Muscle layer of duodenum (tissue), 2 donors: ENCODE results near the gene KRT1.
A peak's percentile ranks its signal among the peaks of the same experiment; 100 is the strongest.

Experiments used
- H3K27ac ChIP-seq: one replicate; pipeline ENCODE4 v1.7.0; 2013; ENCODE audit warnings: mild to moderate bottlenecking, low read length
- H3K27me3 ChIP-seq: one replicate; pipeline ENCODE4 v1.7.0; 2013; ENCODE audit warnings: low read depth, mild to moderate bottlenecking, control low read depth, low read length
- H3K36me3 ChIP-seq, 2 donors: one replicate each; pipeline ENCODE4 v1.7.0; 2013; ENCODE audit warnings: low read length in 2 of 2, control low read depth in 1 of 2, mild to moderate bottlenecking in 1 of 2; ENCODE audit not compliant: insufficient read depth in 2 of 2, control insufficient read depth in 1 of 2
- H3K4me1 ChIP-seq, 2 donors: one replicate each; pipeline ENCODE4 v1.7.0; 2013; ENCODE audit warnings: low read length in 2 of 2, mild to moderate bottlenecking in 2 of 2, control low read depth in 1 of 2, moderate library complexity in 1 of 2; ENCODE audit not compliant: insufficient read depth in 2 of 2, control insufficient read depth in 1 of 2
- H3K4me3 ChIP-seq, 2 donors: one replicate each; pipeline ENCODE4 v1.7.0; 2013; ENCODE audit warnings: low read length in 2 of 2, low read depth in 1 of 2, mild to moderate bottlenecking in 1 of 2
- H3K9me3 ChIP-seq, 2 donors: one replicate each; pipeline ENCODE4 v1.7.0; 2013; ENCODE audit warnings: low read length in 2 of 2, control low read depth in 1 of 2, mild to moderate bottlenecking in 1 of 2; ENCODE audit not compliant: control insufficient read depth in 1 of 2
- donor health status: healthy.

The KRT1 gene

DNA sequence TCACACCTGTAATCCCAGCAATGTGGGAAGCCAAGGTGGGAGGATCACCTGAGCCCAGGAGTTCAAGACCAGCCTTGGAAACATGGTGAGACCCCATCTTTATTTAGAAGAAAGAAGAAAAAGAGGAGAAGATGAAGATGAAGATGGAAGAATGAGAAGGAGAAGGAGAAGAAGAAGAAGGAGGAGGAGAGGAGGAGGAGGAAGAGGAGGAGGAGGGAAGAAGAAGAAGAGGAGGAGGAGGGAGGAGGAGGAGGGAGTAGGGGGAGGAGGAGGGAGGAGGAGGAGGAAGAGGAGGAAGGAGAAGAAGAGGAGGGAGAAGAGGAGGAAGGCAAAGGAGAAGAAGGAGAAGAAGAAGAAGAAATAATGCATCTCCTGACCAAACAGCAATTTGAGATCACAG lies 9.0 kb upstream of the KRT1 start:
- peaks cover 0 to 10% of the 10 kb centered on the region in 2 donors for H3K4me1 ChIP-seq
- no peak overlapping the region for H3K27ac ChIP-seq
- H3K9me3 ChIP-seq = no peaks in the 10 kb centered on the region
- H3K4me3 ChIP-seq = no peak overlapping the region
- peaks cover 12% of the 10 kb centered on the region for H3K27me3 ChIP-seq
- H3K36me3 ChIP-seq = no peaks in the 10 kb centered on the region

GRCh38 chr12:52688481-52688880 lies 8.3 kb upstream of the KRT1 start:
- peaks cover 12% of the 10 kb centered on the region for H3K27me3 ChIP-seq
- H3K9me3 ChIP-seq = no peaks in the 10 kb centered on the region
- H3K36me3 ChIP-seq = no peaks in the 10 kb centered on the region
- H3K4me3 ChIP-seq = no peak overlapping the region
- peaks cover 0 to 10% of the 10 kb centered on the region in 2 donors for H3K4me1 ChIP-seq
- H3K27ac ChIP-seq = no peak overlapping the region

DNA sequence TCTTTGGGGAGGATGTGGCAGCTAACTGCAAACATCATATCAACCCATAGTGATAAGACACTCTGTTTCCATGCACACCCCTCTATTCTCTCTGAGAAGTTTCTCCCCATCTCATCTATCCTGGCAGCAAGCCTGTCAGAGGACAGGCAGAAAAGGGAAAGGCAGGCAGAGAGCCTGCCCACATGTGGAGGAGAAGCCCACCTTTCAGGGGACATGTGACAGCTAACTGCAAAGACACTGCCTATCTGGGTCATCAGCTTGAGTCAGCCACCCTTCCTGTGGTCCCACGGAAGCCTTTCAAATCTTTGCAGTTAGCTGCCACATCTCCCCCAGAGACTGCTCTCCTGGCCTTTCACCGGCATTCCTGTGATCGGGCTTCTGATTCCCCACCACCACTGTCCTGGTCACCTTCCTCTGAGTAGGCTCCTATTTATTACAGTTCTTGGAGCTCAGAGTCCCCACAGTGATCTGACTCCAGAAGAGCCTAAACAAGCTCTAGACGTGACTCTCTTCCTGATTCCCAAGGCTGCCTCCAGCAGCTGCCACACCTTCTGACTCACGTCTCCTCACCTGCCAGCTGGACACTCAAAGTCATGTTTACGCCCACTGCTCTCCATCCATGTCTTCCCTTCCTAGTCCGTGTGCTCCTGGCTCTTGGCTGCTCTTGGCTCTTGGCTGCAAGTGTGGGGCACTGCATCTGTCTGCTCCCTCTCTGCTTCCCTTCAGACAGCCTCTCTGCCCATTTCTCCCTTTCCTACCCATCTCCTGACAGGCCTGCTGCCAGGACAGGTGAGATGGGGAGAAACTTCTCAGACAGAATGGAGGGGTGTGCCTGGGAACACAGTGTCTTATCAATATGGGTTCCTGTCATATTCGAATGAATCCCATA lies 7.5 kb upstream of the KRT1 start:
- Histone ChIP-seq H3K27ac (peak overlapping the region; percentile 19), H3K27me3 (peaks cover 12% of the 10 kb centered on the region), H3K4me1 (peaks cover 0 to 13% of the 10 kb centered on the region in 2 donors), H3K4me3 (no peak overlapping the region), H3K9me3 (no peaks in the 10 kb centered on the region), H3K36me3 (no peaks in the 10 kb centered on the region)

DNA sequence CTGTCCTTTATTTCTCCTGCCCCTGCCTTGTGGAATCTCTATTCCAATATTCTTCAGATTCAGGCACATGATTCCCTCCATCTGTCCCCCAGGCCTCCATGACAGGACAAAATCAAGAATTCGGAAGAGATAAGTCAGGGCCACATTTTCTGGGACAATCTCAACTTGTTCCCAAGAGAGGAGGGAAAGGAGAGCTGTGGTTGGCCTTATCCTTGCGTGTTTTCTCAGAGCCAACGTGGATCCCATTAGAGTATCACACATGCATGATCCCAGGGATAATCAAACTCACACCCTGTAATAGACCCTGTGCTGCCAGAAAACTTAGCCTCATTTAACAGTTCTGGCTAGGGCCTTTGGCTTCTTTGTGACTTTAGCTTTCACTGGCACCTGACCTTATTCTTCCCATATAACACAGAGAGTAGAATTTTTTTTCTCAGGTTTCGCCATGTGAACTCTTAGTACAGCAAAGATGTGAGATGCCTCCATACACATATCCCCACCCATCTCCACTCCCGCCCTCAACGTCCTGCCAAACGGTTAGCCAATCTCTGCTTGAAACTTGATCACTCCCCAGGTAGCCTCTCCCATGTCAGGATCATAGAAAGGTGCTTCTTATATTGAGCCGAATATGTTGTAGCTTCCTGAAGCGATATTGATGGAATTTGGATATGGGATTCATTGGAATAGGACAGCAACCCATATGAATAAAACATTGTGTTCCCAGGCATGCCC lies 6.7 kb upstream of the KRT1 start:
- no peaks in the 10 kb centered on the region for H3K9me3 ChIP-seq
- H3K36me3 ChIP-seq = no peaks in the 10 kb centered on the region
- H3K27me3 ChIP-seq = peaks cover 12% of the 10 kb centered on the region
- no peak overlapping the region for H3K4me3 ChIP-seq
- peaks cover 0 to 13% of the 10 kb centered on the region in 2 donors for H3K4me1 ChIP-seq
- H3K27ac ChIP-seq = no peak overlapping the region

DNA sequence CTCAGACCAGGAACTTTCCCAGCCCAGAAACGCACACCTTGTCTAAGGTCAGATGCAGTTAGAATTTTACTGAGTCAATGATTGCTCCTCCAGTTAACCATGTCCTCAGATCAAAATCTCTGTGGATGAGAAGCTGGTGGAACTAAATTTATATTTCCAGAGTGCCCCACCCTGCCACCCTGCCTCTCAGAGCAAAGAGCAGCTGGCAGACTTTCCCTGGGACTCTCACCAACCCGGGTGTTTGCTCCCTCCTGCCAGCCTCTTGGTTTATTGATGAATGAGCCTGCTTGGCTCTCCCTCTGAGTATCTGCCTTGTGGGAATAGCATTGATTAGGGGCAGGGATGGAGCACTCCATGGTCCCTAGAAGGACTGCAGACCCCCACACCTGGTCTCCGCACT lies 5.9 kb upstream of the KRT1 start:
- no peak overlapping the region for H3K27ac ChIP-seq
- H3K27me3 ChIP-seq = peaks cover 10% of the 10 kb centered on the region
- H3K36me3 ChIP-seq = no peaks in the 10 kb centered on the region

DNA sequence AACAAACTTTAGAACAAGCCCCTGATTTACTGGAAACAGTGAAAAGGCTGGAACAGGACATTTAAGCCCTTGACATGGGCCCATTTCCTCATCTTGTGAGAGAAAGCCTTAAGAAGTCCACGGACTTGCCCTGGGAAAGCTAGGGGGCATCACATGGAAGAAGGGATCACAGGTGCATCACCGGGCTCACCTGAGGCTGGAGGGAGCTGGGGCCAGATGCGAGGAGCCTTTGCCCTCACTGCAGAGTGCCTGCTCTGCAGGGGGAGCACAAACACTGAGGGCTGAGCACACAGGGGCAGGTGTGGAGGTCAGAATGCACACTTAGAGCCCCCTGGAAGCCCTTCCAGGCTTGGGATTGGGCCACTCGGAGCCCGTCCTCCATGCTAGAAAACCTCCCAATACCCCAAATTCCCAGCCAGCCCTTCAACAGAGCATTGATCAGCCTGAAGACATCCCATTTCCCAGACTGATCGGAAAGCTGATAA lies 5.2 kb upstream of the KRT1 start:
- peaks cover 0 to 4% of the 10 kb centered on the region in 2 donors for H3K4me1 ChIP-seq
- peaks cover 5% of the 10 kb centered on the region for H3K27me3 ChIP-seq
- H3K9me3 ChIP-seq = no peaks in the 10 kb centered on the region
- H3K4me3 ChIP-seq = no peak overlapping the region
- H3K36me3 ChIP-seq = no peaks in the 10 kb centered on the region
- H3K27ac ChIP-seq = no peak overlapping the region

More for the DNA sequence above, 5.9 kb upstream of the KRT1 start:
- Histone ChIP-seq H3K4me3 (no peak overlapping the region), H3K9me3 (no peaks in the 10 kb centered on the region), H3K4me1 (peaks cover 0 to 10% of the 10 kb centered on the region in 2 donors)

DNA sequence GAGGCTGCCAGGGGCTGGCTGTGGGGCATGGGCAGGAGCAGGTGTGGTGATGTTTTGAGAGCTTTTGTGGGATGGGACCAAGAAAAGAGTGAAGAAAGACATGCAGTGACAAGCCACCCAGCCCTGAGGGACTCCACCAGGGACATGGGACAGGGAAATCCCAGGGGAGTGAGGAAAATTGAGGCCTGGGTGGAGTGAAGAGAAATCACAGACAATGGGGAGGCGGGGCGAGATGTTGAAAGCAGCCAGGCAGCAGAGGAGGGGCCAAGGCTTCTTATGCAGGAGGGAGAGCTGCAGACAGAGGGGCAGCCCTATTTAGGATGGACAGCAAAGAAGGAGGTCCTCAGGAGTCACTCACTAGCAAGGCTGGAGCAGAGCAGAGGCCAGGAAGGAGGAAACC lies 4.2 kb upstream of the KRT1 start:
- Histone ChIP-seq H3K4me3 (no peak overlapping the region), H3K27me3 (peaks cover 5% of the 10 kb centered on the region), H3K9me3 (no peaks in the 10 kb centered on the region), H3K27ac (no peak overlapping the region), H3K36me3 (no peaks in the 10 kb centered on the region), H3K4me1 (peaks cover 0 to 3% of the 10 kb centered on the region in 2 donors)

DNA sequence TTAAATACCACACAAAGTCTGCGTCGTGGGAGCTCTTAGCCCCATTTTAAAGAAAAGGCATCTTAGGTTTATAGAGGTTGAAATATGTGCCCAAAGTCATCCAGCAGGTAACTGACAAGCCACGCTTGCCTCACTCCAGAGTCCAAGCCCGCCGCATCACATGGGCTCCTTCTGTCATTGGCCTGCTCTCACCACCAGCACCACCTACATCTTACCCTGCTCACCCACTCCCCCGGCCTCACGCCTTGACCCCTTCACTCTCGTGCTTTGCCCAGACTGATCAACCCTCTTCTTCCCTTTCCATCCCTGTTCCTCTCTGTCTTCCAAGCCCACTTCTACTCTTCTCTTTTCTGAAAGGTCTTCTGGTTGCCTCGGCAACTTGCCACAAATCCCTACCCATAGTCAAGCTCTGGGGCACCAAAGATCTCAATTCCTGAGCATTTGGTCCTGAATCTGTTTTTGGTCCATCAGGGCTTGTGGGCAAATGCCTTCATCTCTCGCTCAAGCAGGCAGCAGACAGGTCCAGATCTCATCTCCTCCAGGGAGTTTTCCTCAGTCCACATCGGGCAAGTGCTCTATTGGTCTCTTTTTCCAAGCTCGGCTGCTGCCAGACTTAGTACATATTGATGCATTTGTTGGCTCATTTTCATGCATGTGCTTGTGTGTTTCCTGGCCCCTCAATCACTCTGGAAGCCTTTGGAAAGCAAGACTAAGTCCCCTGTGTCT lies 3.5 kb upstream of the KRT1 start:
- H3K36me3 ChIP-seq = no peaks in the 10 kb centered on the region
- H3K27me3 ChIP-seq = peaks cover 4% of the 10 kb centered on the region
- H3K4me3 ChIP-seq = no peak overlapping the region
- peaks cover 0 to 3% of the 10 kb centered on the region in 2 donors for H3K4me1 ChIP-seq
- no peak overlapping the region for H3K27ac ChIP-seq
- H3K9me3 ChIP-seq = no peaks in the 10 kb centered on the region

DNA sequence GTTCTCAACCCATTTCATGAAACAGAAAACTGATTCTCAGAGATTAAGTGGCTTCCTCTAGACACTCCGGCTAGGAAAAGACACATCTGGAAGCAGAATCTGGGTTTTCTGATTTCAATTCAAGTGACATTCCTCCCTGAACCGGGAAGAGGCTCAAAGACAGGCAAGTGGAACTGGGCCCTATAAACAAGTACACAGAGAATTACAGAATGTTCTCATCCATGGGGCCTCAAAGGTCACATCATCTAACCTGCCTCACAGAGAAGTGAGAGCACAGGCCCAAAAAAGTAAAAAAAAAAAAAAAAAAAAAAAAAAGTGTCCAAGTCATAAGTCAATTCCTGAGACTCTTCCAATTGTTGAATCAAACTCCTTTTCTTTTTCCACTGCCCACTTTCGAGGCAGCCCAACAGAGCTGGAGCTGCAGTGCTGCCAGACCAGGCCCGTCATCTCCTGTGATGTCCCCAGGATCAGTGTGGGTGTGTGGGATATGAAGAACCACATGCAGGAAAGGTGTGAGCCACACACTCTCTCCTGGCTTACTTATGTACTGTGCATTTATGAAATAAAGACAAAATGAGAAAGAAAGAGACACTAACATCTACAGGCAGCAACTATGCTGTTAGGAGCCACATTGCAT lies 2.8 kb upstream of the KRT1 start:
- no peaks in the 10 kb centered on the region for H3K9me3 ChIP-seq
- no peak overlapping the region for H3K4me3 ChIP-seq
- H3K27me3 ChIP-seq = no peaks in the 10 kb centered on the region
- H3K27ac ChIP-seq = no peak overlapping the region
- H3K36me3 ChIP-seq = no peaks in the 10 kb centered on the region
- peaks cover 0 to 3% of the 10 kb centered on the region in 2 donors for H3K4me1 ChIP-seq

DNA sequence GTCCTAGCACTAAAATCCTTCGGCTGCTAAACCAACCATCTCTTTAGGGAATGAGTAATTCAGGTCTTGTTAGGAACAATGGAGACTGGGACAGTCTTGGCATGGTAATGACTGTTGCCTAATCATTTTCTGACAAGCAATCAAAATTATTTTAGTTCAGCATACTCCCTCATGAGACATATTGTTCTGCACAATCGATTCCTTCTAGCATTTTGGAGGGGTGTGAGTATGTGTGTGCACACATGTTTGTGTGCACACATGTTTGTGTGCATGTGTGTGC lies 2.1 kb upstream of the KRT1 start:
- no peak overlapping the region for H3K4me3 ChIP-seq
- peaks cover 0 to 3% of the 10 kb centered on the region in 2 donors for H3K4me1 ChIP-seq

More for the DNA sequence above, 2.1 kb upstream of the KRT1 start:
- Histone ChIP-seq H3K9me3 (no peaks in the 10 kb centered on the region), H3K27me3 (no peaks in the 10 kb centered on the region), H3K27ac (no peak overlapping the region), H3K36me3 (no peaks in the 10 kb centered on the region)
